Tibial artery (tissue), 4 donors: ENCODE results near the gene METTL14.
A peak's percentile ranks its signal among the peaks of the same experiment; 100 is the strongest.

Experiments
- DNase-seq, 2 donors: peaks; one replicate each; pipeline ENCODE4 v3.0.0-alpha.2; 2019
- H3K27ac ChIP-seq, 2 donors: fragments of 200-600 bp; sonication (generic) in 1 of 2; 1 replicate in 1 of 2; 2 replicates in 1 of 2; pipeline ENCODE4 v1.5.1; 2018 to 2019; ENCODE audit warnings: mild to moderate bottlenecking in 1 of 2
- H3K27me3 ChIP-seq, 2 donors: fragments of 200-600 bp; sonication (generic) in 1 of 2; one replicate each; pipeline versions ENCODE4 v1.5.1 to v1.6.0; 2016 to 2019
- H3K36me3 ChIP-seq, 3 donors: fragments of 200-600 bp; sonication (generic) in 2 of 3; one replicate each; pipeline ENCODE4 v1.5.1; 2016 to 2019; ENCODE audit warnings: mild to moderate bottlenecking in 2 of 3
- H3K4me1 ChIP-seq, 4 donors: fragments of 200-600 bp; sonication (generic) in 2 of 4; 1 replicate in 3 of 4; 2 replicates in 1 of 4; pipeline ENCODE4 v1.5.1; 2016 to 2019
- H3K4me3 ChIP-seq, 2 donors: fragments of 200-600 bp; sonication (generic) in 1 of 2; 1 replicate in 1 of 2; 2 replicates in 1 of 2; pipeline ENCODE4 v1.5.1; 2018 to 2019; ENCODE audit warnings: mild to moderate bottlenecking in 2 of 2
- H3K9me3 ChIP-seq, 3 donors: fragments of 200-600 bp; sonication (generic) in 1 of 3; one replicate each; pipeline ENCODE4 v1.5.1; 2016 to 2019
- intact Hi-C: fragments of 100-400 bp; cut with DNase I; formaldehyde crosslinking; loops from one replicate; pipeline ENCODE4 v1.15.0; 2023; ENCODE audit warnings: low total_unique reads
- TF ChIP-seq, protein P1 (sequence below), 2 experiments: fragments of 200-600 bp in 1 of 2; fragments of 450-650 bp in 1 of 2; IDR thresholded peaks; one replicate each; pipeline ENCODE4 v1.5.1; 2017 to 2019; ENCODE audit warnings: antibody characterized with exemption in 2 of 2, mild to moderate bottlenecking in 1 of 2, moderate library complexity in 1 of 2

METTL14 gene

DNA sequence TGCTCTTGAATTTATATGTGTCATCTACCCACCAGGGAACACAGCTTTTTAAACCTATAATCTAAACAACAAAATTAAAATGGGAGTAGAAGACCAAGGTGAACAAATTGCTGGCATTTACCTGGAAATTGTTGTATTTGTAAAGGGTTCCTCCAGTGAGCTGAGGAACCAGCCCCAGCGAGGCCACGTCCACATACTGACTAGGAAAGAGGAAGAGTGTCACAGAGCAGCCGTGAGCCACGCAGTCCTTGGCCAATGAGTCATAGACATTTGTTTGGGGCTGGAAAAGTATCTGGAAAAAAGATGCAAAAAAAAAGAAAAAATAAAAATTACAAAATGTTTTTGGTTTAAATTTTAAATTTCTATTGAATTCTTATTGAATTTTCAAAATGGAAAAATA lies 58.7 kb downstream of the METTL14 start:
- Histone ChIP-seq H3K4me3 (no peak overlapping the region), H3K4me1 (peaks cover 0 to 50% (median 23%) of the 10 kb centered on the region in 4 donors), H3K9me3 (no peaks in the 10 kb centered on the region), H3K36me3 (peaks cover 10 to 29% (median 23%) of the 10 kb centered on the region in 3 donors), H3K27me3 (no peaks in the 10 kb centered on the region), H3K27ac (peak overlapping the region; percentile 39 to 51)
- TF ChIP-seq, protein P1, sequence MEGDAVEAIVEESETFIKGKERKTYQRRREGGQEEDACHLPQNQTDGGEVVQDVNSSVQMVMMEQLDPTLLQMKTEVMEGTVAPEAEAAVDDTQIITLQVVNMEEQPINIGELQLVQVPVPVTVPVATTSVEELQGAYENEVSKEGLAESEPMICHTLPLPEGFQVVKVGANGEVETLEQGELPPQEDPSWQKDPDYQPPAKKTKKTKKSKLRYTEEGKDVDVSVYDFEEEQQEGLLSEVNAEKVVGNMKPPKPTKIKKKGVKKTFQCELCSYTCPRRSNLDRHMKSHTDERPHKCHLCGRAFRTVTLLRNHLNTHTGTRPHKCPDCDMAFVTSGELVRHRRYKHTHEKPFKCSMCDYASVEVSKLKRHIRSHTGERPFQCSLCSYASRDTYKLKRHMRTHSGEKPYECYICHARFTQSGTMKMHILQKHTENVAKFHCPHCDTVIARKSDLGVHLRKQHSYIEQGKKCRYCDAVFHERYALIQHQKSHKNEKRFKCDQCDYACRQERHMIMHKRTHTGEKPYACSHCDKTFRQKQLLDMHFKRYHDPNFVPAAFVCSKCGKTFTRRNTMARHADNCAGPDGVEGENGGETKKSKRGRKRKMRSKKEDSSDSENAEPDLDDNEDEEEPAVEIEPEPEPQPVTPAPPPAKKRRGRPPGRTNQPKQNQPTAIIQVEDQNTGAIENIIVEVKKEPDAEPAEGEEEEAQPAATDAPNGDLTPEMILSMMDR (IDR thresholded peaks at IDR 0.05): no peak
- intact Hi-C loops: loop anchor here (5.0 to 10.0 kb wide), 2 partner anchors 141 to 228 kb away; partner anchors contain the start of gene SYNPO2
- DNase-seq: peak in 1 of 2 donors; percentile 39

DNA sequence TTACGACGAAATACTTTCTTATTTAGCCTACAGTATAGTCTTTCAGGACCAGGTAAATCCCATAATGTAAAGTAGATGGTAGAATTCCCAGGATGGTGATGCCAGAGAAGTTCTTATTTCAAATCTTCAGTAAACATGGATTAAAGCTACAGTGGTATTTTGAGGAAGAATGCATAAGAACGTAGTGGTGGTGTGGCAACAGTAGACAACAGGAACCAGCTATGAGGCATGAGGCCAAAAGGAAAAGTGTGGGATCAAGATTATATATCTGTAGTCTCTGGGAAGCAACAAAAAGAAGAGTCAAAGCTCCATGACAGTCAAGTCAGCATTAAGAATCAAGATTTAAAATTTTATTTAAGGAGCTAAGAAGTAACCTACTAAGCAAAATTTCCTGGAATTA lies 60.2 kb downstream of the METTL14 start:
- Histone ChIP-seq H3K36me3 (peaks cover 10 to 16% (median 13%) of the 10 kb centered on the region in 3 donors), H3K4me3 (no peak overlapping the region), H3K4me1 (peaks cover 0 to 50% (median 23%) of the 10 kb centered on the region in 4 donors), H3K27me3 (no peaks in the 10 kb centered on the region), H3K27ac (peak overlapping the region; percentile 39 to 51), H3K9me3 (no peaks in the 10 kb centered on the region)
- intact Hi-C loops: loop anchor here (10.0 kb wide), 1 partner anchor 139 kb away; the partner anchor contains the start of gene SYNPO2
- TF ChIP-seq, protein P1 (IDR thresholded peaks at IDR 0.05): no peak
- no peak for DNase-seq

DNA sequence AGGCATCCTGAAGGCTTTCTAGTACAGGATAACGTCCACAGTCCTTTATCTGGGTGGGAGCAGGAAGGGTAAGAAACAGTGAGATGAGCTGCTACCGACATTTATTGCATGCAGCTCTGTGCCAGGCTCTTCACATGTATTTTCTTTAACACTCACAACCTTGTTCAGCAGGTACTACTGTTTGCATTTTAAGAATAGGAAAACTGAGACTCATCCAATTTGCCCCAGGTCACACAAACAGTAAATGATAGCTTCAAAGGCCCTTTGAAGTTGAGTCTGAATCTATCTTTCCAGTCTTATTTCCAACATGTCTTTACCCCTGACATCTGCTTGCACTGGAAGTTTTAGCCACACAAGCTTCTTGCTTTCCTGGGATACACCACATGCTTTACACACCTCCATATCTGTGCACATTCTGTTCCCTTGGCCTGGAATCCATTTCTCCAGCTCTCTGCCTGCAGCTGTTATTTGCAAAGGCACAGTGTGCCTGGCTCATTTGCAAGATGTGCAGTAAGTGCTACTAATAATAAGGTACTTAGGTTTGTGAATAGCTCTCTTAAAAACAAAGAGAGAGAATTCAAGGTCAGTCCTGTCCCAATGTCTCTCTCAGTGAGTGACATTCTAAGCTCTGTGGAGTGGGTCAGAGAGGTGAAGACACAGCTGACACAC lies 61.2 kb downstream of the METTL14 start:
- peaks cover 14 to 17% (median 15%) of the 10 kb centered on the region in 3 donors for H3K36me3 ChIP-seq
- H3K27ac ChIP-seq: peak overlapping the region; percentile 39 to 51
- no peak overlapping the region for H3K4me3 ChIP-seq
- TF ChIP-seq, protein P1 (IDR thresholded peaks at IDR 0.05): no peak
- peaks cover 3 to 49% (median 23%) of the 10 kb centered on the region in 4 donors for H3K4me1 ChIP-seq
- intact Hi-C loops: loop anchor here (10.0 kb wide), 1 partner anchor 138 kb away; the partner anchor contains the start of gene SYNPO2
- no peak for DNase-seq
- no peaks in the 10 kb centered on the region for H3K9me3 ChIP-seq
- H3K27me3 ChIP-seq: no peaks in the 10 kb centered on the region

DNA sequence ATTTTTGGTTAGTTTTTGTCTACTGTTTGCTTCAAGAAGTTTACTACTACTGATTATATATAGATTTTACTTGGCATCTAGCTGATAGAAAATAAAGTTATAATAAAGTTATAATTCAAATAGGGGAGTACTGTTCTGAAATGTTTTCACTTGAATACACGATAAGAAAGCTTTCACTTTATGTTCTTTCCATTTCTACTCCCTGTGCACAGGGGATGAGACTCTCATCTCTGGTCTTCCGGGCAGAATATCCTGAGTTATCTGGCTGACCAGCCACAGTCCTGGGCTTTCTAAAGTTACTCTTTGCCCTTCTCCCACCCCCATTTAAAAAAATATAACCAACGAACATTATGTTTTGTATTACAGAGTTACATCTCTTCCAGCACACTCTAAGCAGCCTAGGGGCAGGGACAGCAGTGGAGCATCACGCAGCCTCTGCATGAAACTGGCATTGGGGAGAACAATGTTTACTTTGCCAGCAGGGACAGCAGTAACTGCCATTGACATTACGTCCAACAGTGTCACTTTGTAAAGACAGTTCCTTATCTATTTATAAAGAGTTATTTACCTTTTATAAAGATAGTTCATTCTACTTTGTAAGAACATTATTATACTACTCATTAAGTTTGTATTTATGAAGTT lies 64.3 kb downstream of the METTL14 start:
- DNase-seq: no peak
- Histone ChIP-seq H3K27ac (peak overlapping the region; percentile 29 to 35), H3K36me3 (peaks cover 0 to 16% (median 6%) of the 10 kb centered on the region in 3 donors), H3K4me3 (no peak overlapping the region), H3K27me3 (no peaks in the 10 kb centered on the region), H3K4me1 (peaks cover 6 to 58% (median 25%) of the 10 kb centered on the region in 4 donors), H3K9me3 (no peaks in the 10 kb centered on the region)
- TF ChIP-seq, protein P1 (IDR thresholded peaks at IDR 0.05): no peak
- intact Hi-C loops: loop anchor here (10.0 kb wide), 1 partner anchor 135 kb away; the partner anchor contains the start of gene SYNPO2

DNA sequence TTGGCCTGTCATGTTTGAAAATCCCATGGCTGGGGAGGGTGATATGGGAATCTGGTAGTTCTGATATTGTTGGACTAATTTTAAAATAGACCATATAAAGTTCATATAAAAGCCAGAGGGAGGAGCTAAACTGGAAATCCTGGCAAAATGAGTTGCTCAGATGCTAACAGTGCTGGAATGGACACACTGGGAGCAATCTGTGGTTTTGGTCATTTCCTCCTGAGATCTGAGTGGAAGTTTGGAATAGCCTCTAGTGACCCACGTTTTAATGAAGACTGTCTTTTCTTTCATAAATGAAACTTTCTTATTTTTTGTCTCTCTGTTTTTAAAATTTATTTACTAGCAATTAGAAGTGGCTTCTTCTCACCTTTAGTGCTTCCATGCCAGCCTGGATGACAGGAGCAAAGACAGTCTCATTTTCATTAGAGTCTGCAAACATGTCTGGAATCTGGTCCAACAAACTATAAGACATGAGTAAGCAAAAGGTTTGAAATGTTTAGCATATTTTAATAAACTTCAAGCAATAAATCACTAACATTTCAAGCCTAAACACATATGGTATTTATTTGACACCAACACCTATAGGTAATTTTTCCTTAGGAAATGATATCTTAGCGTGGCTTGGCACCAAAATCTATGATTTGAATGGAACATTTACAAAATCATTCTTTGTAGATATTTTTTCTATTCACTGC lies 66.6 kb downstream of the METTL14 start:
- Histone ChIP-seq H3K9me3 (no peaks in the 10 kb centered on the region), H3K4me3 (no peak overlapping the region), H3K4me1 (peaks cover 6 to 62% (median 30%) of the 10 kb centered on the region in 4 donors), H3K36me3 (peaks cover under 1 to 16% (median 6%) of the 10 kb centered on the region in 3 donors), H3K27me3 (no peaks in the 10 kb centered on the region), H3K27ac (peak overlapping the region; percentile 43 to 81)
- TF ChIP-seq, protein P1 (IDR thresholded peaks at IDR 0.05): no peak
- intact Hi-C loops: no loop called here
- no peak for DNase-seq
